Upper lobe of left lung (tissue), 6 donors: Measurements from ENCODE around the gene USP53. TPM values are rescaled to one million over a fixed set of nuclear protein-coding genes. Genes with fewer than 3 reads are reported as not detected.
A peak's percentile ranks its signal among the peaks of the same experiment; 100 is the strongest.

Experiments
- ATAC-seq, 2 donors: fragments of 200-7000 bp; cut with Tn5 transposase; one replicate each; pipeline ENCODE4 v1.9.1; 2022; ENCODE audit warnings: mild to moderate bottlenecking in 2 of 2, moderate library complexity in 2 of 2; ENCODE audit not compliant: low FRiP score in 2 of 2
- DNase-seq, 2 donors: peaks; one replicate each; pipeline ENCODE4 v3.0.0-alpha.2; 2019 to 2020
- H3K27ac ChIP-seq, 4 donors: fragments of 200-600 bp; sonication (generic); one replicate each; pipeline ENCODE4 v1.5.1; 2016 to 2019
- H3K27me3 ChIP-seq, 4 donors: fragments of 200-600 bp; sonication (generic); one replicate each; pipeline ENCODE4 v1.5.1; 2017 to 2019
- H3K36me3 ChIP-seq, 4 donors: fragments of 200-600 bp; sonication (generic); one replicate each; pipeline ENCODE4 v1.5.1; 2016 to 2019
- H3K4me1 ChIP-seq, 4 donors: fragments of 200-600 bp; sonication (generic); one replicate each; pipeline ENCODE4 v1.5.1; 2018 to 2019
- H3K4me3 ChIP-seq, 4 donors: fragments of 200-600 bp; sonication (generic); one replicate each; pipeline ENCODE4 v1.5.1; 2017 to 2019; ENCODE audit warnings: mild to moderate bottlenecking in 2 of 4, moderate library complexity in 1 of 4
- H3K9me3 ChIP-seq, 4 donors: fragments of 200-600 bp; sonication (generic); one replicate each; pipeline ENCODE4 v1.5.1; 2018 to 2019
- CTCF ChIP-seq, 6 experiments: fragments of 450-650 bp in 4 of 6; fragments of 200-600 bp in 2 of 6; sonication (generic) in 2 of 6; IDR thresholded peaks; one replicate each; pipeline ENCODE4 v1.5.1; 2016 to 2019; ENCODE audit warnings: antibody characterized with exemption in 6 of 6
- EP300 ChIP-seq, 4 donors: sonication (generic); formaldehyde crosslinking; IDR thresholded peaks; one replicate each; pipeline ENCODE4 v1.5.1; 2017; ENCODE audit warnings: antibody characterized with exemption in 4 of 4, control low read depth in 2 of 4
- POLR2A ChIP-seq, 4 donors: fragments of 450-650 bp; IDR thresholded peaks; one replicate each; pipeline ENCODE4 v1.5.1; 2016 to 2017; ENCODE audit warnings: antibody characterized with exemption in 4 of 4, mild to moderate bottlenecking in 2 of 4
- POLR2AphosphoS5 ChIP-seq, 2 donors: sonication (generic); formaldehyde crosslinking; IDR thresholded peaks; one replicate each; pipeline ENCODE4 v1.5.1; 2017; ENCODE audit warnings: antibody characterized with exemption in 2 of 2
- WGBS, 2 donors: methylation state at CpG; one replicate each; pipeline ENCODE4 v1.1.5; 2017 to 2018; 5-methylcytosine and 5-hydroxymethylcytosine counted together
- total RNA-seq, 6 donors: library from RNA; depleted of rRNA in 4 of 6; stranded (reverse); fragments of >200 nt in 4 of 6; gene quantifications; one replicate each; pipeline versions ENCODE4 v1.1.0 to v1.2.1, GENCODE V29; 2016 to 2021
- donor health status: DM: no; HTN: no; CAD: no; lungs with moderate emphysema.
- donor health status: DM: no; HTN: yes; CAD: no; lungs with severe emphysema.

The USP53 gene
- total RNA-seq, 6 donors from 2014 or later = 44.4 to 130 (median 56.0) TPM

DNA sequence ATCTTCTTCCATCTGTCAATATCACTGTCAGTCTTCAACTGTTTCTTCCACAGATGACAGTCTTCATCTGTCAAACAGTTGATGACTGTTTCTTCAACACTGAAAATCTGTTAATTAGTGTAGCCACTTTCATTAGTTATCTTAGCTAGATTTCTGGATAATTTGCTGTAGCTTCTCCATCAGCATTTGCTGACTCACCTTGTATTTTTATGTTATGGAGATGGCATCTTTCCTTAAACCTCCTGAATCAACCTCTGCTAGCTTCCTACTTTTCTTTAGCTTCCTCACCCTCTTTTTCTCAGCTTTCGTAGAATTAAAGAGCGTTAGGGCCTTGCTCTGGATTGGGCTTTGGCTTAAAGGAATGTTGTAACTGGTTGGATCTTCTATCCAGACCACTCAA lies 25.1 kb downstream of the USP53 start:
- DNase-seq = no peak
- Histone ChIP-seq H3K27ac (peak overlapping the region in 1 of 4 donors; percentile 12), H3K27me3 (no peaks in the 10 kb centered on the region), H3K9me3 (no peaks in the 10 kb centered on the region), H3K4me1 (peaks cover 6 to 21% (median 13%) of the 10 kb centered on the region in 4 donors), H3K36me3 (peaks cover 0 to 28% (median 1%) of the 10 kb centered on the region in 4 donors), H3K4me3 (no peak overlapping the region)
- WGBS, 2 donors = 66 to 75% methylated on average over 2 of the region's 2 CpGs
- ATAC-seq = no peak
- TF ChIP-seq POLR2A (IDR thresholded peaks at IDR 0.05) = no peak
- TF ChIP-seq EP300 (IDR thresholded peaks at IDR 0.05) = no peak
- TF ChIP-seq CTCF (IDR thresholded peaks at IDR 0.05) = no peak
- no peak for TF ChIP-seq POLR2AphosphoS5 (IDR thresholded peaks at IDR 0.05)

DNA sequence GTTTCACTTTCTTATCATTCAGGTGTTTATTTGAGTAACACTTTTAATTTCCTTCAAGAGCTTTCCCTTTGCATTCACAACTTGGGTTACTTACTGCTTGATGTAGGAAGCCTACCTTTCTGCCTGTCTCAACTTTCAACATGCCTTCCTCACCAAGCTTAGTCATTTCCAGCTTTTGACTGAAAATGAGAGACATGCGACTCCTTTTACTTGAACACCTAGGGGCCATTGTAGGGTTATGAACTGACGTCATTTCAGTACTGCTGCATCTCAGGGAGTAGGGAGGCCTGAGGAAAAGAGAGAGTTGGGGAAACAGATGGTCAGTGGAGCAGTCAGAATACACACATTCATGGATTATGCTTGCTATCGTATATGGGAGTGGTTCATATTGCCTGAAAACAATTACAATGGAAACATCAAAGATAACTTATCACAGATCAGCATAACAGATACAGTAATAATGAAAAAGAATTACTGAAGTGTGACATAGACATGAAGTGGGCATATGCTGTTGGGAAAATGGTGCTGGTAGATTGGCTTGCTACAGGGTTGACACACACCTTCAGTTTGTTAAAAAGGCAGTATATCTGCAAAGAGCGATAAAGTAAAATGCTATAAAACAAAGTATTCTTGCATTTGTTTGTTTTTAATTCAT lies 25.7 kb downstream of the USP53 start:
- Histone ChIP-seq H3K27ac (peak overlapping the region in 1 of 4 donors; percentile 12), H3K4me1 (peaks cover 6 to 19% (median 12%) of the 10 kb centered on the region in 4 donors), H3K9me3 (no peaks in the 10 kb centered on the region), H3K36me3 (peaks cover 0 to 28% (median 1%) of the 10 kb centered on the region in 4 donors), H3K27me3 (no peaks in the 10 kb centered on the region), H3K4me3 (no peak overlapping the region)
- WGBS, 2 donors = 61 to 73% methylated on average over 4 of the region's 4 CpGs
- no peak for DNase-seq
- no peak for ATAC-seq
- TF ChIP-seq POLR2A (IDR thresholded peaks at IDR 0.05) (no peak), EP300 (IDR thresholded peaks at IDR 0.05) (no peak), CTCF (IDR thresholded peaks at IDR 0.05) (no peak), POLR2AphosphoS5 (IDR thresholded peaks at IDR 0.05) (no peak)

GRCh38 chr4:119240128-119240527 lies 27.6 kb downstream of the USP53 start:
- H3K4me1 ChIP-seq = peaks cover 10 to 20% (median 18%) of the 10 kb centered on the region in 4 donors
- no peak overlapping the region for H3K27ac ChIP-seq
- WGBS, 2 donors = 97 to 100% methylated on average over 1 of the region's 1 CpG
- H3K36me3 ChIP-seq = peaks cover 0 to 25% (median 1%) of the 10 kb centered on the region in 4 donors
- TF ChIP-seq EP300 (IDR thresholded peaks at IDR 0.05) (no peak), POLR2A (IDR thresholded peaks at IDR 0.05) (no peak), CTCF (IDR thresholded peaks at IDR 0.05) (no peak), POLR2AphosphoS5 (IDR thresholded peaks at IDR 0.05) (no peak)
- H3K4me3 ChIP-seq = no peak overlapping the region
- H3K27me3 ChIP-seq = no peaks in the 10 kb centered on the region
- DNase-seq (no peak), ATAC-seq (no peak)
- no peaks in the 10 kb centered on the region for H3K9me3 ChIP-seq

DNA sequence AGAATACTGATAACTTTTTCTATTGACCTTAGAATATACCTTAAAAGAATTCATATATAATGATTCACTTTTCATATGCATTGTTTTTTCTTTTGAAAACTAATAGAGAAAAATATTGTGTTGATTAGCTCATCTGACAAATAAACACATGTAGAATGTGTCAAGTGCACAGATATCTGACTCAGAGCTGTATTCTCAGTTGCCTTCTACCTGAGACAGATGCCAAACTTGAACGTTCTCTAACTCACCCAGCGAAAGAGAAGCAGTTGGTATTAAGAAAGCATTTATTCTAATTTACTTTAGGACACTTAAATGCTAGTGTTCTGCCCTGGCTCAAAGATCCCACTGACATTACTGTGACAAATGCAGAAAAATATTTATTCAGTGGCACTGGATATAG lies 28.1 kb downstream of the USP53 start:
- DNase-seq (no peak), ATAC-seq (no peak)
- peaks cover 0 to 22% (median 1%) of the 10 kb centered on the region in 4 donors for H3K36me3 ChIP-seq
- peaks cover 13 to 24% (median 19%) of the 10 kb centered on the region in 4 donors for H3K4me1 ChIP-seq
- H3K4me3 ChIP-seq = no peak overlapping the region
- H3K27ac ChIP-seq = no peak overlapping the region
- TF ChIP-seq EP300 (IDR thresholded peaks at IDR 0.05) (no peak), POLR2AphosphoS5 (IDR thresholded peaks at IDR 0.05) (no peak), CTCF (IDR thresholded peaks at IDR 0.05) (no peak), POLR2A (IDR thresholded peaks at IDR 0.05) (no peak)
- no peaks in the 10 kb centered on the region for H3K27me3 ChIP-seq
- WGBS, 2 donors = 77 to 78% methylated on average over 2 of the region's 2 CpGs
- H3K9me3 ChIP-seq = no peaks in the 10 kb centered on the region

GRCh38 chr4:119242417-119242816 lies 29.9 kb downstream of the USP53 start:
- Histone ChIP-seq H3K4me3 (no peak overlapping the region), H3K9me3 (no peaks in the 10 kb centered on the region), H3K27me3 (no peaks in the 10 kb centered on the region), H3K27ac (no peak overlapping the region), H3K4me1 (peaks cover 13 to 24% (median 21%) of the 10 kb centered on the region in 4 donors), H3K36me3 (peaks cover 0 to 25% (median 1%) of the 10 kb centered on the region in 4 donors)
- WGBS, 2 donors = 100% methylated on average over 1 of the region's 1 CpG
- DNase-seq (no peak), ATAC-seq (no peak)
- TF ChIP-seq POLR2AphosphoS5 (IDR thresholded peaks at IDR 0.05) = no peak
- TF ChIP-seq POLR2A (IDR thresholded peaks at IDR 0.05) = no peak
- TF ChIP-seq EP300 (IDR thresholded peaks at IDR 0.05) = no peak
- no peak for TF ChIP-seq CTCF (IDR thresholded peaks at IDR 0.05)
